ENCODE results near the gene ACTMAP.

Gene ACTMAP

GRCh38 chr19:40791996-40792395, 41.7 kb upstream of the ACTMAP start:
- TF ChIP-seq GFI1B (tag by site-specific recombination; IDR thresholded peaks at IDR 0.05) (no peak), ZBTB17 (tag by site-specific recombination; IDR thresholded peaks at IDR 0.05) (0 out of 2 replicates have a peak, but pooled peaks have one; percentile 34), ZNF366 (tag by site-specific recombination; conservative IDR thresholded peaks at IDR 0.05) (0 out of 2 replicates have a peak, but pooled peaks have one; percentile 18)
- H3K36me3 ChIP-seq (ENCODE audit: control insufficient read depth in 2 of 2, insufficient read depth in 1 of 2, low read length in 2 of 2) = peaks cover 0 to 37% of the 10 kb centered on the region in 2 experiments; a peak in 2 of 3 replicates
- CTCF ChIA-PET = interaction anchor here (1.1 to 2.3 kb wide), 2 partner anchors 15 to 157 kb away, joined by 4 to 6 read pairs; no protein-coding TSS in a partner anchor
- H3K4me1 ChIP-seq (ENCODE audit: control insufficient read depth, insufficient read depth, low read length) = 0 out of 2 replicates have a peak, but pooled peaks cover 3% of the 10 kb centered on the region
- no peak overlapping the region for H3K4me3 ChIP-seq (ENCODE audit: low read depth, low read length)
- no peak overlapping the region; the same call in 1 of the 2 replicates for H3K27ac ChIP-seq (ENCODE audit: extremely low read depth, low read depth, low read length)
- H3K9me3 ChIP-seq (ENCODE audit: control insufficient read depth, insufficient read depth, low read depth, low read length) = no peaks in the 10 kb centered on the region
- POLR2A ChIA-PET = interaction anchor here (1.3 to 2.3 kb wide), 2 partner anchors 14 to 42 kb away, joined by 4 to 16 read pairs; partner anchors contain the start of genes ACTMAP and RAB4B

GRCh38 chr19:40791349-40791748, 41.1 kb upstream of the ACTMAP start:
- Histone ChIP-seq H3K4me1 (ENCODE audit: control insufficient read depth, insufficient read depth, low read length) (0 out of 2 replicates have a peak, but pooled peaks cover 3% of the 10 kb centered on the region), H3K36me3 (ENCODE audit: control insufficient read depth in 2 of 2, insufficient read depth in 1 of 2, low read length in 2 of 2) (peaks cover 0 to 37% of the 10 kb centered on the region in 2 experiments; a peak in 2 of 3 replicates), H3K4me3 (ENCODE audit: low read depth, low read length) (no peak overlapping the region), H3K9me3 (ENCODE audit: control insufficient read depth, insufficient read depth, low read depth, low read length) (no peaks in the 10 kb centered on the region), H3K27ac (ENCODE audit: extremely low read depth, low read depth, low read length) (no peak overlapping the region)
- TF ChIP-seq SCRT2 (tag by site-specific recombination; IDR thresholded peaks at IDR 0.05) (peak; percentile 57), ZNF747 (tag by site-specific recombination; IDR thresholded peaks at IDR 0.05) (no peak)
- ChIA-PET POLR2A (interaction anchor here (1.3 kb wide), 1 partner anchor 41 kb away, joined by 4 read pairs; the partner anchor contains the start of gene ACTMAP), CTCF (interaction anchor here (1.0 to 2.3 kb wide), 3 partner anchors 13 to 157 kb away, joined by 3 to 6 read pairs (median 4); no protein-coding TSS in a partner anchor)

GRCh38 chr19:40786060-40787037, 36.1 kb upstream of the ACTMAP start:
- TF ChIP-seq ZBTB26 (tag by site-specific recombination; optimal IDR thresholded peaks at IDR 0.05) (no peak), ZXDB (tag by site-specific recombination; IDR thresholded peaks at IDR 0.05) (no peak), PRDM10 (tag by site-specific recombination; IDR thresholded peaks at IDR 0.05) (no peak), ZNF654 (tag by site-specific recombination; IDR thresholded peaks at IDR 0.05; ENCODE audit: low read depth) (no peak), ZNF837 (tag by site-specific recombination; IDR thresholded peaks at IDR 0.05) (no peak), BCL11A (tag by site-specific recombination; IDR thresholded peaks at IDR 0.05; ENCODE audit: low read depth) (peak; percentile 30; the same call in 1 of the 2 replicates), GLIS2 (tag by site-specific recombination; IDR thresholded peaks at IDR 0.05) (0 out of 2 replicates have a peak, but pooled peaks have one; percentile 6), ZBTB20 (tag by site-specific recombination; IDR thresholded peaks at IDR 0.05) (0 out of 2 replicates have a peak, but pooled peaks have one; percentile 18), PATZ1 (tag by site-specific recombination; IDR thresholded peaks at IDR 0.05) (peak; percentile 25; the same call in 1 of the 2 replicates), ZNF223 (tag by site-specific recombination; IDR thresholded peaks at IDR 0.05) (peak; percentile 67; the same call in 1 of the 2 replicates), ZSCAN23 (tag by site-specific recombination; IDR thresholded peaks at IDR 0.05) (no peak)
- Histone ChIP-seq H3K4me3 (ENCODE audit: low read depth, low read length) (no peak overlapping the region), H3K36me3 (ENCODE audit: control insufficient read depth in 2 of 2, insufficient read depth in 1 of 2, low read length in 2 of 2) (peaks cover 0 to 22% of the 10 kb centered on the region in 2 experiments; a peak in 1 of 3 replicates), H3K4me1 (ENCODE audit: control insufficient read depth, insufficient read depth, low read length) (no peaks in the 10 kb centered on the region), H3K9me3 (ENCODE audit: control insufficient read depth, insufficient read depth, low read depth, low read length) (no peaks in the 10 kb centered on the region), H3K27ac (ENCODE audit: extremely low read depth, low read depth, low read length) (no peak overlapping the region)
- CTCF ChIA-PET = interaction anchor here (0.5 to 2.1 kb wide), 5 partner anchors 9 to 118 kb away, joined by 3 to 12 read pairs (median 3); partner anchors contain the start of genes EGLN2 and RAB4B
- POLR2A ChIA-PET = interaction anchor here (1.0 to 3.4 kb wide), 2 partner anchors 9 to 36 kb away, joined by 3 to 39 read pairs; partner anchors contain the start of genes ACTMAP and RAB4B
